ENCODE measurements around the gene CREB3. TPM values are rescaled to one million over a fixed set of nuclear protein-coding genes. Genes with fewer than 3 reads are reported as not detected.
A peak's percentile ranks its signal among the peaks of the same experiment; 100 is the strongest.

CREB3 gene
- total RNA-seq, 6 donors from 2014 or later, result 27.2 to 61.3 (median 33.5) TPM

DNA sequence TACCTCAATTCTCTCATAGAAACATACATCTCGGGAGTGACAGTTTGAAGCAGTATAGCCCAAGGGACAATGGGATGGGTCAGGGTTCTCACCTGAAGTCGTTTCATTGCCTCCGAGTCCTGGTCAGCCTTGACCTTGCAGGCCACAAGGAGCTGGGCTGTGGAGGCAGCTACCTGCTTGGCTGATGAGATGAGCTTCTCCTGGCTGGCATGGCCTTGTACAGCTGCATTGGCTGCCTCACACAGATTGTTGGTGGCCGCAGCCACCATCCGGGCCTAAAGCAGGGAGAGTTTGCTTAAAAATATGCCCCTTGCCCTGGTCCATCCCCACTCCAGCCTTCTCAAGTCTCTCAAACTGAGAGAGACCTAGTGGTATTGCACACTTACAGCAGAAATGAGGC is 34.2 kb upstream of the CREB3 start:
- Histone ChIP-seq H3K4me1 (peaks cover 8 to 33% (median 20%) of the 10 kb centered on the region in 4 donors), H3K36me3 (peaks cover 54 to 77% (median 71%) of the 10 kb centered on the region in 4 donors), H3K9me3 (no peaks in the 10 kb centered on the region), H3K27ac (peak overlapping the region; percentile 66 to 83 (median 79)), H3K27me3 (no peaks in the 10 kb centered on the region), H3K4me3 (no peak overlapping the region)
- TF ChIP-seq POLR2A (IDR thresholded peaks at IDR 0.05), result no peak
- no peak for TF ChIP-seq POLR2AphosphoS5 (IDR thresholded peaks at IDR 0.05)
- TF ChIP-seq, protein P1, sequence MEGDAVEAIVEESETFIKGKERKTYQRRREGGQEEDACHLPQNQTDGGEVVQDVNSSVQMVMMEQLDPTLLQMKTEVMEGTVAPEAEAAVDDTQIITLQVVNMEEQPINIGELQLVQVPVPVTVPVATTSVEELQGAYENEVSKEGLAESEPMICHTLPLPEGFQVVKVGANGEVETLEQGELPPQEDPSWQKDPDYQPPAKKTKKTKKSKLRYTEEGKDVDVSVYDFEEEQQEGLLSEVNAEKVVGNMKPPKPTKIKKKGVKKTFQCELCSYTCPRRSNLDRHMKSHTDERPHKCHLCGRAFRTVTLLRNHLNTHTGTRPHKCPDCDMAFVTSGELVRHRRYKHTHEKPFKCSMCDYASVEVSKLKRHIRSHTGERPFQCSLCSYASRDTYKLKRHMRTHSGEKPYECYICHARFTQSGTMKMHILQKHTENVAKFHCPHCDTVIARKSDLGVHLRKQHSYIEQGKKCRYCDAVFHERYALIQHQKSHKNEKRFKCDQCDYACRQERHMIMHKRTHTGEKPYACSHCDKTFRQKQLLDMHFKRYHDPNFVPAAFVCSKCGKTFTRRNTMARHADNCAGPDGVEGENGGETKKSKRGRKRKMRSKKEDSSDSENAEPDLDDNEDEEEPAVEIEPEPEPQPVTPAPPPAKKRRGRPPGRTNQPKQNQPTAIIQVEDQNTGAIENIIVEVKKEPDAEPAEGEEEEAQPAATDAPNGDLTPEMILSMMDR (IDR thresholded peaks at IDR 0.05), result no peak
- ATAC-seq (ENCODE audit: low FRiP score in 2 of 2), result no peak
- WGBS, 2 donors, result 90 to 97% methylated on average over 2 to 5 of the region's 5 CpGs
- DNase-seq, result no peak

DNA sequence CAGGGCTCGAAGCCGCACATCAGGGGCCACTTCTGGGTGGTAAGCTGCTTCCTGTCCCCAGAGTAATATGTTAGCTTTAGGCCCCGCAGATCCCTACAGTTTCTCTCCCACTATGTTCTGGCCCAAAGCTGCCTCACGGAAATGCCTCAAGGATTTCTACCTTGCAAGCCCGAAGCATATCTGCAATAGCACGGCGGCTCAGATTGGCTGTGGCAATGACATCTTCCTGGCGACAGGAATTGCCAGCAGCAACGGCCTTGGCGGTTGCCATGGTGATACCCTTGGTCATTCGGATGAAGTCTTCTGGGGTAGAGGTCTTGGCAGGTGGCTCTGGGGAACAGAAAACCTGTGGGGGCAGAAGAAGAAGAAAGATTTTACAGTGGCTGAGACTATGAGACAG is 32.4 kb upstream of the CREB3 start:
- H3K27ac ChIP-seq, result no peak overlapping the region
- H3K27me3 ChIP-seq, result no peaks in the 10 kb centered on the region
- no peak for TF ChIP-seq POLR2AphosphoS5 (IDR thresholded peaks at IDR 0.05)
- TF ChIP-seq, protein P1 (IDR thresholded peaks at IDR 0.05), result no peak
- no peak for TF ChIP-seq POLR2A (IDR thresholded peaks at IDR 0.05)
- no peak for TF ChIP-seq EP300 (IDR thresholded peaks at IDR 0.05)
- H3K4me3 ChIP-seq, result no peak overlapping the region
- ATAC-seq (ENCODE audit: low FRiP score in 2 of 2) (no peak), DNase-seq (no peak)
- 87 to 90% methylated on average over 11 of the region's 11 CpGs for WGBS, 2 donors
- H3K36me3 ChIP-seq, result peaks cover 72 to 95% (median 89%) of the 10 kb centered on the region in 4 donors
- no peaks in the 10 kb centered on the region for H3K9me3 ChIP-seq
- peaks cover 8 to 27% (median 20%) of the 10 kb centered on the region in 4 donors for H3K4me1 ChIP-seq

DNA sequence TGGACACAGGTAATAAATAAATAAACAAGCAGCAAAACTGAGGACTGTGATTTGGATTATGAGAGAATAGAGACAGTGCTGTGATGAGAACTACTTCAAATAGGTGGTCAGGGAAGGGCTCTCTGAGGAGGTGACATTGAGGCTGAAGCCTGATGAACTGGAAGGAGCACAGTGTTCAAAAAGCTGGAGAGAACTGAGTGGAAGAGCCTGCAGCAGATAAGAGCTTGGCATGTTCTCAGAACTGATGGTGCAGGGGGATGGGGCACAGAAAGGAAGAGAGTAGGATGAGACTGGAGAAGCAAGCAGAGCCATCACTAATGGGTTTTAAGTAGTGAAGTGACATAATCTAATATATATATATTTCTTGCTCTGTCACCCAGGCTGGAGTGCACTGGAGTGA is 31.5 kb upstream of the CREB3 start:
- H3K27ac ChIP-seq, result no peak overlapping the region
- H3K36me3 ChIP-seq, result peaks cover 81 to 100% (median 95%) of the 10 kb centered on the region in 4 donors
- ATAC-seq (ENCODE audit: low FRiP score in 2 of 2) (no peak), DNase-seq (no peak)
- H3K27me3 ChIP-seq, result no peaks in the 10 kb centered on the region
- no peak for TF ChIP-seq POLR2AphosphoS5 (IDR thresholded peaks at IDR 0.05)
- TF ChIP-seq POLR2A (IDR thresholded peaks at IDR 0.05), result no peak
- H3K9me3 ChIP-seq, result no peaks in the 10 kb centered on the region
- H3K4me3 ChIP-seq, result no peak overlapping the region
- peaks cover 8 to 20% (median 19%) of the 10 kb centered on the region in 4 donors for H3K4me1 ChIP-seq

DNA sequence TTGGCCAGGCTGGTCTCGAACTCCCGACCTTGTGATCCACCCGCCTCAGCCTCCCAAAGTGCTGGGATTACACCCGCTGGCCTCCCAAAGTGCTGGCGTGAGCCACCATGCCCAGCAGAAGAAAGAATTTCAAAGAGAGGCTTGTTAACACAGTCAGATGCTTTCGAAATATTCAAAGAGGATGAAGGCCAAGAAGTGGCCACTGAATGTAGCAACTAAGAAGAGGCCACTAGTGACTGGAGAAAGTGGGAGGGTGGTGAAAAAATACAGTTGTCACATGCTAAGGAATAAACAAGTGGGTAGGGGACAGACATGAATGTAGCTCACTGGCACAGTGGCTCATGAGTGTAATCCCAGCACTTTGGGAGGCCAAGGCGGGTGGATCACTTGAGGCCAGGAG is 29.8 kb upstream of the CREB3 start:
- DNase-seq (no peak), ATAC-seq (ENCODE audit: low FRiP score in 2 of 2) (no peak)
- no peak for TF ChIP-seq EP300 (IDR thresholded peaks at IDR 0.05)
- no peak for TF ChIP-seq POLR2AphosphoS5 (IDR thresholded peaks at IDR 0.05)
- Histone ChIP-seq H3K27me3 (no peaks in the 10 kb centered on the region), H3K36me3 (peaks cover 94 to 100% (median 100%) of the 10 kb centered on the region in 4 donors), H3K4me3 (no peak overlapping the region), H3K27ac (no peak overlapping the region), H3K9me3 (no peaks in the 10 kb centered on the region), H3K4me1 (peaks cover under 1 to 2% (median 1%) of the 10 kb centered on the region in 4 donors)
- WGBS, 2 donors, result 97% methylated on average over 6 to 7 of the region's 7 CpGs

DNA sequence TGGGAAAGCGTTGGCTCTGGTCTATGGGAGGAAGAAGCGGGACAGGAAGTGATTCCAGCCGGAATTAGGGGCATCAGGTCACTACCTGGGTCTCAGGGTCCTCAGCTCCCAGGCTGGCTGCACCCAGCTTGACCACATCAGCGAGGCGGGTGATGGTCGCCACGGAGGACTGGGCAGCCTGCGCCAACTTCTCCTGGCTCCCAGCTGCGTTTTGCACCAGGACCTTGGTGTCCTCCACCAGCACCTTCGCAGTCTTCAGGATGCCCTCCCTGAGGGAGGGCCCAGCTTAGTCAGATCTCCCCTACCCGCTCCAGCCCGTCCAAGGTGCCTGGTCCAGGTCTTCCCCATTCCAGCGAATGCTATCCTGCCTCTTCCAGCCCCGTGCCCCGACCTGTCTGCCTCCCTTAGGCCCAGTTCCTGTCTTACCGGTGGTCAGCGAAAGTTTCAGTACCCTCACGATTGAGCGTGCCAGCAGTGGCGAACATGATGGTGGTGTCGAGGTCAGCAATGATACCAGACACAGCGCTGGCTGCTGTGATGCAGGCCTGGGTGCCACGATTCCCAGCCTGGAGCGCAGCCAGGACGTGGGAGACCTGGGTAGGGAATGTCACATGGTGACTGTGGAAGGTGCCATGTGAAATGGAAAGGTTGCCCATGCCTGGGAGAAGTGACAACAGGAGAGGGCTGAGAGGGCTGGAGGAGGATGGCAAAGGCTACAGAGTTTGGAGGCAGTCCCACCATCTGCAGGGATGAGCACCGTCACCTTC is 28.4 kb upstream of the CREB3 start:
- DNase-seq (peak in 1 of 2 donors; percentile 48), ATAC-seq (ENCODE audit: low FRiP score in 2 of 2) (no peak)
- H3K27ac ChIP-seq, result peak overlapping the region in 2 of 4 donors; percentile 14 to 20
- no peaks in the 10 kb centered on the region for H3K27me3 ChIP-seq
- no peak for TF ChIP-seq EP300 (IDR thresholded peaks at IDR 0.05)
- no peak for TF ChIP-seq POLR2AphosphoS5 (IDR thresholded peaks at IDR 0.05)
- no peak for TF ChIP-seq POLR2A (IDR thresholded peaks at IDR 0.05)
- TF ChIP-seq, protein P1 (IDR thresholded peaks at IDR 0.05), result no peak
- no peaks in the 10 kb centered on the region for H3K9me3 ChIP-seq
- H3K4me3 ChIP-seq, result no peak overlapping the region
- no peaks in the 10 kb centered on the region for H3K4me1 ChIP-seq
- WGBS, 2 donors, result 94 to 96% methylated on average over 22 to 26 of the region's 26 CpGs
- H3K36me3 ChIP-seq, result peaks cover 88 to 100% (median 100%) of the 10 kb centered on the region in 4 donors

All from upper lobe of left lung (tissue), 6 donors.